Epithelial cell of prostate (primary cell): Measurements from ENCODE around the gene AWAT2.

Experiments
- DNase-seq: peaks from one replicate; pipeline ENCODE4 v3.0.0-alpha.2; 2011; ENCODE audit warnings: low read depth, low spot score
- H3K27ac ChIP-seq: fragments of 450-650 bp; 2 replicates; pipeline ENCODE4 v1.5.1; 2017; ENCODE audit warnings: mild to moderate bottlenecking

The AWAT2 gene

DNA sequence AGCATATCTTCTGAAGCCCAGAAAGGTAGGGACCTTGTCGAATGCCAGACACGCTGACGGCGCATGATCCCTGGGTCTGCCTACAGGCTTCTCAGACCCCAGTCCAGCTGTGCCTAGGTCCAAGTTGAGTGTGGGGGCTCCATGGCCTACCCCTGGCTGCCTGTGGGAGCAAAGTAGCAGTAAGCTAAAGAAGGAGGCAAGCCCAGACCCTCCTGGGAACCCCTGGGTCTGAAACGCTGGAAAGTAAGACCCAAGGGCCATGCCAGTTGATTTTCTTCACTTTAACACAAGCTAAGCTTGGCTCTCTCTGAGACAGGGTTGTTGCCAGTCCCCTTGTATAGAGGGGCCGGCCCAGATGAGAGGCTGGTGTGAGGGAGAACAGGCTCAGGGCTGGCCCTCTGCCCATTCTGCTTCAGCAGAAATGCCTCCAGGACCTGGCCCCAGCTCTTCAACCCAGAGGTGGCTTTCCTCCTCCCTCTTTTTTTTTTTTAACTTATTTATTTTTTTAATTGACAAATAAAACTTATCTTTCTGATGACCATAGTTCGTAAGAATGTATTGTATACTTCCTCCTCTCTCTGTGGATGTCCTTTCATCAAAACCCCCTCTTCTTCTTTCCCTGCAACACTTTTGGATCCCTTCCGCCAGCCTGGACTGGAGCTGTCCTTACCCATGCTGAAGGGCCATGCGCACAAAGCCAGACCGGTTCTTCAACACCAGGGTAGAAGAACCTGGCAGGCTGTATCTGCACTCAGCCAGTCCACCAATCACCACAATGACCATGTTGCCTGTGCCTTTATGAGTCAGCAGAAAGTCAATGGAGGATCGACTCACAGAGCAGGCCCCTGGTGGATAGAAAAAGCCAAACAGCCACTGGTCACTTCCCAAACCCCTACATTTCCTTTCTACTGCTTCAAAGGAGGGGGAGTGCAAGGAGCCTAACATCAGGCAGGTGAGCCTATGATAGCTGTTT is 7.1 kb downstream of the AWAT2 start:
- DNase-seq: peak; percentile 45
- H3K27ac ChIP-seq: no peak overlapping the region

- DNase-seq: no peak
- no peak overlapping the region for H3K27ac ChIP-seq
Observed at GRCh38 chrX:70041993-70042392, 7.7 kb downstream of the AWAT2 start.

GRCh38 chrX:70039758-70040157 is 10.0 kb downstream of the AWAT2 start:
- DNase-seq: no peak
- peak overlapping the region; percentile 33 for H3K27ac ChIP-seq

DNA sequence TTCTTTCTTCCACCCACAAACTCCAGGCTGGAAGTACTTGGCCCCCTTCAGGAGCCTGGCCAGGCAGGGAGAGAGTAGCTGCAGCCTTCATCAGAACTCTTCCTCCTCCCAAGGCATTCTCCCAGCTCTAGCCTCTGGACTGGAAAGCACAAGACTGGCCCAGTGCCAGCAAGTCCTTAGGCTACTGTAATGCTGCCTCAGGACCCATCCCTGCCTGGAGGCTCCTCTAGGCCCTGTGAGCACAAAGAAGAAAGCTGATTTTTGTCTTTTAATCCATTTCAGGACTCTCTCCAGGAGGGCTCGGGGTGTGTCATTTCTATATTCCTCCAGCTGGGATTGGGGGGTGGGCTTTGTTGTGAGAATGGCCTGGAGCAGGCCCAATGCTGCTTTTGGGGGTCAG is 10.8 kb downstream of the AWAT2 start:
- DNase-seq: no peak
- no peak overlapping the region for H3K27ac ChIP-seq

DNA sequence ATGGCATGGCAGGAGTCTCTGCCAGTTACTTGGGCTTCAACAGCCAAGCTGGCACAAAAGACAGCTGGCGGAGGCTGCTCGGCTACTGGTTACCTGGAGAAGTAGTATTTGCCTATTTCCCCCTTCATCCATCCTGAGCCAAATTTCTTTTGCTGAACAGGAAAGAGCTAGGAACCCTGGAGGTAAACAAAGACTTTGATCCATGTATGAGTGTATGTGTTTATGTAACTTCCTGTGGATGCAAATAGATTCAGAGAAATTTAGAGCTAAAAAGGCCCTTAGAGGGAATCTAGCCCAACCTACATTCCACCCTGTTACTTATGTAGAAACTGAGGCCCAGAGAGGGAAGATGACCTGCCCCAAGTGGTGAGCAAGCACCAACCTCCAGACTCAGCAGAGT is 11.2 kb downstream of the AWAT2 start:
- H3K27ac ChIP-seq: no peak overlapping the region
- no peak for DNase-seq

- DNase-seq: no peak
- H3K27ac ChIP-seq: no peak overlapping the region
Observed at GRCh38 chrX:70034646-70035045, 15.1 kb downstream of the AWAT2 start.

- no peak for DNase-seq
- H3K27ac ChIP-seq: no peak overlapping the region
Observed at GRCh38 chrX:70033348-70034051, 16.2 kb downstream of the AWAT2 start.

DNA sequence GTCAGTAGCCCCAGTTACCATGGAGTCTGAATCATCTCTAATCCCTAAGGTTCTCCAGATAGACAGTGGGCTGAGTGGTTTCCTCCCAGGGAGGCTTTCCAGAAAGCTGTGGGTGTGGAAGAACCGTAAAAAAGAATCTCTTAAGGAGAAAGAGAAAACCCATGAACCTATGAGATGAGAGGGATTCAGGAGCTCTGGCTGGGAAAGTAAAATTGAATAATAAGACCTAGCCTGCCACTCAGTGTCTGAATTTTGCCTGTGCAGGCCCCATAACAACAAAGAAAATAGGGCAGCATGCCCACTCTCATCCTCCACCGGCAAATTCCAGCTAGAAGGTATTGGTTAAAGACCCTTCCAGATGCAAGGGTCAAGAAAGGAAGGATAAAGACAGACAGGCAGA is 16.9 kb downstream of the AWAT2 start:
- no peak overlapping the region for H3K27ac ChIP-seq
- DNase-seq: no peak

DNA sequence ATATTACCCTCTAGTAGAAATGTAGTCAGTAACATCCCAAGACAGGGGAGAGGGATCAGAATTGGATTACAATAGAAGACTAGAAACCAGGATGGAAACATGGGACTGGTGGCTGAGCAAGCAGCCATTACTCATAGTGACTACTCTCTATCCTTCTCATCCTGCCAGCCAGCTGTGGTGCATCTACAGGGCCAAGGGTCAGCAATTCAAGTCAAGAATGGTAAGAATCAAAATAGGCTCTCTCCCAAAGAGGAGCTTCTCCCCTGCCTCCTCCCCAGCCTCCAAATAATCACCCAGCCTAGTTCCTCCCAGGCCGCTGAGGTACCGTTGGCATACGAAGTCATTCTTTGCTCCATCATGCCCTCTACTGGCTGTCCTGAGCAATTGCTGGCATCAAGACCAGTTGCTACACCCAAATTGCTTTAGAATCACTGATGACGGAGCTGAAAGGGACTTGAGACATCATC is 19.4 kb downstream of the AWAT2 start:
- DNase-seq: no peak
- H3K27ac ChIP-seq: no peak overlapping the region

DNA sequence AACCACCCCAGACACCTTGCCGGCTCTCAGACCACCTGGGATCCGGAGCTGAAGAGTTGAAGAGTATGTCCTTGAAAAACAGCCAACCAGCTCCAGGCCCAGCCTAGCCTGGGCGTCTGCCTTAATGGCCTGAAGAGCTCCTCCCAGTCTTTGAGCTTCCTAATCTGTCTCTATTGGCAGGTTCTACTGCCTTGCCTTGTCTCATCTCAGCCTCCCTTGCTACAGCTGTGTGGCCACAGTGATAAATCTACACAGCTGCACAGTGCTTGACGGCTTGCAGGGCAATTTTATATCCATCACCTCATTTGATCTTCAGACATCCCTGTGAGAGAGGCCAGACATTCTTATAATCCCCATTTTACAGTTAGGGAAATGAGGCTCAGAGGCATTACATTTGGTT is 19.9 kb downstream of the AWAT2 start:
- no peak for DNase-seq
- H3K27ac ChIP-seq: no peak overlapping the region

- DNase-seq: no peak
- H3K27ac ChIP-seq: no peak overlapping the region
Observed at GRCh38 chrX:70026851-70027200, 22.9 kb downstream of the AWAT2 start.

GRCh38 chrX:70026112-70026850 is 23.5 kb downstream of the AWAT2 start:
- DNase-seq: no peak

DNA sequence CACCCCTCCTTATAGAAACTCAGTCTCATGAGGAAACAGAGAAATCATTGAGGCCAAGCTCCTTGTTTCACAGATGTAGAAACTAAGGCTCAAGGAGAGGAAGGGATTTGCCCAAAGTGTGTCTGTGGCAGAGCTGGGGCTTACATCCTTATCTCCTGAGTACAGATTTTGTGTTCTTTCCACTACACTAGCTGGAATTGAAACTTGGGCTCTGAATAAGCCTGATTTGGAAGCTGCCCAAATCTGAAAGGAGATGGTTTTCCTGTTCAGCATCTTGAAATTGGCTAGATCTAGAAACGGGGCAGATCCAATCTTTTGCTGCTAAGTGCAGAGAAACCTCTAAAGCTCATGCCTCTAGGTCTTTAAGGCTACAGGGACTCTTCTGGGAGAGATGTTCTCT is 24.3 kb downstream of the AWAT2 start:
- no peak overlapping the region for H3K27ac ChIP-seq
- DNase-seq: no peak

More at GRCh38 chrX:70026112-70026850, 23.5 kb downstream of the AWAT2 start:
- H3K27ac ChIP-seq: no peak overlapping the region

GRCh38 chrX:70022616-70023015 is 27.1 kb downstream of the AWAT2 start:
- no peak for DNase-seq
- H3K27ac ChIP-seq: peak overlapping the region; percentile 61

DNA sequence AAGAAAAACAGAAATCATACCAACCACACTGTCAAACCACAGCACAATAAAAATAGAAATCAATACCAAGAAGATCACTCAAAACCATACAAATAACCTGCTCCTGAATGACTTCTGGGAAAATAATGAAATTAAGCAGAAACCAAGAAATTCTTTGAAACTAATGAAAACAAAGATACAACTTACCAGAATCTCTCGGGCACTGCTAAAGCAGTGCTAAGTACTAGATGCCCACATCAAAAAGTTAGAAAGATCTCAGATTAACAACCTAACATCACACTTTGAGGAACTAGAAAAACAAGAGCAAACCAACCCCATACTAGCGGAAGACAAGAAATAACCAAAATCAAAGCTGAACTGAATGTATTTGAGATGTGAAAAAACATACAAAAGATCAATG is 33.2 kb downstream of the AWAT2 start:
- no peak for DNase-seq
- no peak overlapping the region for H3K27ac ChIP-seq

- DNase-seq: no peak
- H3K27ac ChIP-seq: no peak overlapping the region
Observed at GRCh38 chrX:70013466-70014381, 36.0 kb downstream of the AWAT2 start.

- H3K27ac ChIP-seq: no peak overlapping the region
- DNase-seq: no peak
Observed at GRCh38 chrX:70012756-70013155, 37.0 kb downstream of the AWAT2 start.

DNA sequence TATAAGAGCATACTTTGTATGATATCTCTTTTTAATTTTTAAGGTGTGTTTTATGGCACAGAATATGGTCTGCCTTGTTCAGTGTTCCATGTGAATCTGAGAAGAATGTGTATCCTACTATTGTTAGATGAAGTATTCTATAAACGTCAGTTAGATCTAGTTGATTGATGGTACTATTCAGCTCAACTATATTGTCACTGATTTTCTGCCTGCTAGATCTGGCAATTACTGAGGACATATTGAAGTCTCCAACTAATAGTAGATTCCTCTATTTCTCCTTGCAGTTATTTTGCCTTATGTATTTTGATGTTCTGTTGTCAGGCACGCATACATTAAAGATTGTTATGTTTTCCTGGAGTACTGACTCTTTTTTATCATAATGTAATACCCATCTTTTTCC is 39.8 kb downstream of the AWAT2 start:
- no peak for DNase-seq
- H3K27ac ChIP-seq: no peak overlapping the region

GRCh38 chrX:70009049-70009448 is 40.7 kb downstream of the AWAT2 start:
- H3K27ac ChIP-seq: no peak overlapping the region
- DNase-seq: no peak

DNA sequence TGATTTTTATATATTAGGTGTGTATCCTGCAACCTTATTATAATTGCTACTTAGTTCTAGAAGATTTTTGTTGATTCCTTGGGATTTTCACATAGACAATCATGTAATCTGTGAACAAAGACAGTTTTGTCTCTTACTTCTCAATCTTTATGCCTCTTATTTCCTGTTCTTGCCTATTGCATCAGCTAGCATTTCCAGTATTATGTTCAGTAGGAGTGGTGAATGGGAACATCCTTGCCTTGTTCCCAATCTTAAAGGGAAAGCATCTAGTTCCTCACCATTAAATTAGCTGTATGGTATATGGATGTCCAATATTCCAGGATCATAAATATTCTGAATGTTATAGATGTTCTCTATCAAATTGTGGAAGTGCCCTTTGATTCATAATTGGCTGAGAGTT is 41.8 kb downstream of the AWAT2 start:
- DNase-seq: no peak
- peak overlapping the region; percentile 20 for H3K27ac ChIP-seq
